Kidney epithelial cell (primary cell): ENCODE measurements around the gene OR5K2. TPM values are rescaled to one million over a fixed set of nuclear protein-coding genes. Genes with fewer than 3 reads are reported as not detected.

Source experiments
- DNase-seq: peaks from one replicate; pipeline ENCODE4 v3.0.0-alpha.2; 2010; ENCODE audit warnings: low read depth
- H3K27me3 ChIP-seq: 2 replicates; pipeline ENCODE4 v1.6.0; 2011; ENCODE audit warnings: low read length; ENCODE audit not compliant: control insufficient read depth, insufficient read depth
- H3K36me3 ChIP-seq: 2 replicates; pipeline ENCODE4 v1.5.1; 2011; ENCODE audit warnings: low read length; ENCODE audit not compliant: control insufficient read depth, insufficient read depth
- H3K4me3 ChIP-seq: 2 replicates; pipeline ENCODE4 v1.5.1; 2011; ENCODE audit warnings: low read depth, mild to moderate bottlenecking, control low read depth, low read length
- CTCF ChIP-seq: IDR thresholded peaks from 2 replicates; pipeline ENCODE4 v1.5.1; 2011; ENCODE audit warnings: mild to moderate bottlenecking, moderate library complexity, low read length, control low read depth, inconsistent platforms; ENCODE audit not compliant: insufficient read depth, poor library complexity, severe bottlenecking
- total RNA-seq: library from RNA; depleted of rRNA; stranded (reverse); fragments of >200 nt; gene quantifications from 2 replicates; pipeline ENCODE4 v1.2.3, GENCODE V29; 2015

The OR5K2 gene
- total RNA-seq, 1 donor from 2014 or later: not detected

GRCh38 chr3:98501863-98502576 is 4.5 kb downstream of the OR5K2 start:
- no peak overlapping the region for H3K4me3 ChIP-seq
- no peak for DNase-seq
- no peak for TF ChIP-seq CTCF

GRCh38 chr3:98504539-98504938 is 7.1 kb downstream of the OR5K2 start:
- Histone ChIP-seq H3K27me3 (no peaks in the 10 kb centered on the region), H3K36me3 (no peaks in the 10 kb centered on the region), H3K4me3 (no peak overlapping the region)
- no peak for DNase-seq
- TF ChIP-seq CTCF: no peak

More at GRCh38 chr3:98501863-98502576, 4.5 kb downstream of the OR5K2 start:
- no peaks in the 10 kb centered on the region for H3K36me3 ChIP-seq
- H3K27me3 ChIP-seq: no peaks in the 10 kb centered on the region

- H3K4me3 ChIP-seq: no peak overlapping the region
- H3K27me3 ChIP-seq: no peaks in the 10 kb centered on the region
- no peak for TF ChIP-seq CTCF
- H3K36me3 ChIP-seq: no peaks in the 10 kb centered on the region
- no peak for DNase-seq
Measured at GRCh38 chr3:98508582-98508981, 11.1 kb downstream of the OR5K2 start.

- Histone ChIP-seq H3K27me3 (no peaks in the 10 kb centered on the region), H3K36me3 (no peaks in the 10 kb centered on the region), H3K4me3 (no peak overlapping the region)
- TF ChIP-seq CTCF: no peak
- DNase-seq: no peak
Measured at GRCh38 chr3:98512576-98512975, 15.1 kb downstream of the OR5K2 start.

GRCh38 chr3:98513091-98513511 is 15.6 kb downstream of the OR5K2 start:
- Histone ChIP-seq H3K4me3 (no peak overlapping the region), H3K27me3 (no peaks in the 10 kb centered on the region), H3K36me3 (no peaks in the 10 kb centered on the region)
- DNase-seq: no peak
- TF ChIP-seq CTCF: no peak

- no peak for TF ChIP-seq CTCF
Measured at GRCh38 chr3:98513736-98514135, 16.3 kb downstream of the OR5K2 start.

More at GRCh38 chr3:98513736-98514135, 16.3 kb downstream of the OR5K2 start:
- H3K4me3 ChIP-seq: no peak overlapping the region
- no peaks in the 10 kb centered on the region for H3K27me3 ChIP-seq
- no peaks in the 10 kb centered on the region for H3K36me3 ChIP-seq
- DNase-seq: no peak
